Measurements from ENCODE around the gene BCAS3. TPM values are rescaled to one million over a fixed set of nuclear protein-coding genes. Genes with fewer than 3 reads are reported as not detected.

Gene BCAS3
- total and polyA plus RNA-seq, 11 donors = 4.5 to 23.5 (median 17.9) TPM

- no peak overlapping the region for H3K4me3 ChIP-seq
- H3K9me3 ChIP-seq = peaks cover 0 to 4% (median 0%) of the 10 kb centered on the region in 12 donors
- WGBS, 4 donors = 84 to 89% (median 85%) methylated on average over 15 of the region's 15 CpGs
- TF ChIP-seq POLR2A (IDR thresholded peaks at IDR 0.05) = no peak
- TF ChIP-seq, protein P1, sequence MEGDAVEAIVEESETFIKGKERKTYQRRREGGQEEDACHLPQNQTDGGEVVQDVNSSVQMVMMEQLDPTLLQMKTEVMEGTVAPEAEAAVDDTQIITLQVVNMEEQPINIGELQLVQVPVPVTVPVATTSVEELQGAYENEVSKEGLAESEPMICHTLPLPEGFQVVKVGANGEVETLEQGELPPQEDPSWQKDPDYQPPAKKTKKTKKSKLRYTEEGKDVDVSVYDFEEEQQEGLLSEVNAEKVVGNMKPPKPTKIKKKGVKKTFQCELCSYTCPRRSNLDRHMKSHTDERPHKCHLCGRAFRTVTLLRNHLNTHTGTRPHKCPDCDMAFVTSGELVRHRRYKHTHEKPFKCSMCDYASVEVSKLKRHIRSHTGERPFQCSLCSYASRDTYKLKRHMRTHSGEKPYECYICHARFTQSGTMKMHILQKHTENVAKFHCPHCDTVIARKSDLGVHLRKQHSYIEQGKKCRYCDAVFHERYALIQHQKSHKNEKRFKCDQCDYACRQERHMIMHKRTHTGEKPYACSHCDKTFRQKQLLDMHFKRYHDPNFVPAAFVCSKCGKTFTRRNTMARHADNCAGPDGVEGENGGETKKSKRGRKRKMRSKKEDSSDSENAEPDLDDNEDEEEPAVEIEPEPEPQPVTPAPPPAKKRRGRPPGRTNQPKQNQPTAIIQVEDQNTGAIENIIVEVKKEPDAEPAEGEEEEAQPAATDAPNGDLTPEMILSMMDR (IDR thresholded peaks at IDR 0.05) = no peak
- H3K36me3 ChIP-seq = no peaks in the 10 kb centered on the region
- intact Hi-C loops (cut with DNase I) = no loop called here
- ATAC-seq (no peak), DNase-seq (no peak)
- no peaks in the 10 kb centered on the region for H3K27me3 ChIP-seq
- H3K4me1 ChIP-seq = peaks cover 0 to 29% (median 6%) of the 10 kb centered on the region in 12 donors
- H3K27ac ChIP-seq = no peak overlapping the region
Observed at GRCh38 chr17:61235001-61235826, 557.6 kb downstream of the BCAS3 start.

- no peaks in the 10 kb centered on the region for H3K27me3 ChIP-seq
- no peaks in the 10 kb centered on the region for H3K36me3 ChIP-seq
- ATAC-seq (peak in 2 of 4 donors; percentile 38 to 62), DNase-seq (no peak)
- intact Hi-C loops (cut with DNase I) = no loop called here
- TF ChIP-seq, protein P1 (IDR thresholded peaks at IDR 0.05) = no peak
- TF ChIP-seq POLR2A (IDR thresholded peaks at IDR 0.05) = no peak
- peaks cover 0 to 4% (median 0%) of the 10 kb centered on the region in 12 donors for H3K9me3 ChIP-seq
- H3K4me3 ChIP-seq = no peak overlapping the region
- WGBS, 4 donors = 48 to 57% (median 54%) methylated on average over 5 of the region's 5 CpGs
- H3K27ac ChIP-seq = peak overlapping the region in 1 of 12 donors; percentile 30
- H3K4me1 ChIP-seq = peaks cover 0 to 29% (median 6%) of the 10 kb centered on the region in 12 donors
Observed at GRCh38 chr17:61235827-61236197, 558.2 kb downstream of the BCAS3 start.

- intact Hi-C loops (cut with DNase I) = no loop called here
- H3K27ac ChIP-seq = no peak overlapping the region
- TF ChIP-seq POLR2A (IDR thresholded peaks at IDR 0.05) = no peak
- TF ChIP-seq, protein P1 (IDR thresholded peaks at IDR 0.05) = no peak
- no peaks in the 10 kb centered on the region for H3K36me3 ChIP-seq
- no peak overlapping the region for H3K4me3 ChIP-seq
- H3K4me1 ChIP-seq = peaks cover 0 to 29% (median 6%) of the 10 kb centered on the region in 12 donors
- ATAC-seq (no peak), DNase-seq (no peak)
- H3K9me3 ChIP-seq = peaks cover 0 to 4% (median 0%) of the 10 kb centered on the region in 12 donors
- WGBS, 4 donors = 96 to 98% (median 98%) methylated on average over 7 of the region's 7 CpGs
- H3K27me3 ChIP-seq = no peaks in the 10 kb centered on the region
Observed at GRCh38 chr17:61237275-61237674, 559.6 kb downstream of the BCAS3 start.

GRCh38 chr17:61238455-61238933 lies 560.8 kb downstream of the BCAS3 start:
- ATAC-seq = peak in 1 of 4 donors; percentile 48
- Histone ChIP-seq H3K36me3 (no peaks in the 10 kb centered on the region), H3K9me3 (peaks cover 0 to 4% (median 0%) of the 10 kb centered on the region in 12 donors), H3K4me1 (peaks cover 0 to 25% (median 6%) of the 10 kb centered on the region in 12 donors), H3K27ac (peak overlapping the region in 2 of 12 donors; percentile 39 to 41), H3K4me3 (no peak overlapping the region), H3K27me3 (no peaks in the 10 kb centered on the region)
- peak in 1 of 5 donors; percentile 29 for DNase-seq
- TF ChIP-seq, protein P1 (IDR thresholded peaks at IDR 0.05) = no peak
- TF ChIP-seq POLR2A (IDR thresholded peaks at IDR 0.05) = no peak
- intact Hi-C loops (cut with DNase I) = no loop called here
- 57 to 72% (median 66%) methylated on average over 6 of the region's 6 CpGs for WGBS, 4 donors

All from heart left ventricle (tissue), 16 donors.